Hepatocyte (in vitro differentiated cells): ENCODE measurements around the gene CABP4. TPM values are rescaled to one million over a fixed set of nuclear protein-coding genes. Genes with fewer than 3 reads are reported as not detected.
A peak's percentile ranks its signal among the peaks of the same experiment; 100 is the strongest.
"Not testable (repeated sequence)": the region's sequence is repeated elsewhere in the genome, so short reads cannot be mapped to it uniquely, and the experiment has no call there.

ENCODE experiments used
- DNase-seq: peaks from one replicate; pipeline ENCODE4 v3.0.0-alpha.2; 2016; ENCODE audit warnings: low spot score
- H2AFZ ChIP-seq: fragments of 200-600 bp; sonication (generic); 2 replicates; pipeline ENCODE4 v1.6.0; 2016; ENCODE audit warnings: antibody characterized with exemption, mild to moderate bottlenecking
- H3K27ac ChIP-seq: fragments of 200-600 bp; sonication (generic); 2 replicates; pipeline ENCODE4 v1.5.1; 2016; ENCODE audit warnings: mild to moderate bottlenecking
- H3K27me3 ChIP-seq: fragments of 200-600 bp; sonication (generic); 2 replicates; pipeline ENCODE4 v1.6.1; 2016
- H3K36me3 ChIP-seq: fragments of 200-600 bp; sonication (generic); replicated peaks from 2 replicates; pipeline ENCODE4 v1.5.1; 2016; ENCODE audit warnings: low read depth; ENCODE audit not compliant: insufficient read depth
- H3K4me1 ChIP-seq: fragments of 200-600 bp; sonication (generic); 2 replicates; pipeline ENCODE4 v1.5.1; 2016; ENCODE audit warnings: mild to moderate bottlenecking, moderate library complexity; ENCODE audit not compliant: insufficient read depth
- H3K4me2 ChIP-seq: fragments of 200-600 bp; sonication (generic); 2 replicates; pipeline ENCODE4 v1.6.0; 2016
- H3K4me3 ChIP-seq: fragments of 200-600 bp; sonication (generic); 2 replicates; pipeline ENCODE4 v1.5.1; 2016; ENCODE audit warnings: mild to moderate bottlenecking
- H3K79me2 ChIP-seq: fragments of 200-600 bp; sonication (generic); 2 replicates; pipeline ENCODE4 v1.6.0; 2017; ENCODE audit warnings: mild to moderate bottlenecking
- H3K9me2 ChIP-seq: fragments of 200-600 bp; sonication (generic); replicated peaks from 2 replicates; pipeline ENCODE4 v1.6.0; 2017; ENCODE audit warnings: mild to moderate bottlenecking; ENCODE audit not compliant: insufficient read depth
- H3K9me3 ChIP-seq: fragments of 200-600 bp; sonication (generic); 2 replicates; pipeline ENCODE4 v1.5.1; 2016; ENCODE audit warnings: low read depth, mild to moderate bottlenecking
- H4K20me1 ChIP-seq: fragments of 200-600 bp; sonication (generic); 2 replicates; pipeline ENCODE4 v1.6.0; 2016; ENCODE audit warnings: mild to moderate bottlenecking; ENCODE audit not compliant: insufficient read depth, poor library complexity, severe bottlenecking
- CTCF ChIP-seq: fragments of 200-600 bp; sonication (generic); IDR thresholded peaks from 2 replicates; pipeline ENCODE4 v1.5.1; 2016; ENCODE audit warnings: antibody characterized with exemption, mild to moderate bottlenecking; ENCODE audit not compliant: poor library complexity
- EZH2 ChIP-seq: fragments of 200-600 bp; sonication (generic); IDR thresholded peaks from 2 replicates; pipeline ENCODE4 v1.6.1; 2016; ENCODE audit warnings: antibody characterized with exemption, mild to moderate bottlenecking, borderline replicate concordance
- EZH2phosphoT487 ChIP-seq: fragments of 200-600 bp; sonication (generic); IDR thresholded peaks from one replicate; pipeline ENCODE4 v1.6.1; 2018; ENCODE audit warnings: antibody characterized with exemption, mild to moderate bottlenecking, low read depth, moderate library complexity; ENCODE audit not compliant: unreplicated experiment, severe bottlenecking
- WGBS: methylation state at CpG from one replicate; pipeline ENCODE4 v1.1.6; 2016; ENCODE audit warnings: low lambda C conversion rate; ENCODE audit errors: missing lambda C conversion rate; 5-methylcytosine and 5-hydroxymethylcytosine counted together
- polyA plus RNA-seq: library from polyadenylated mRNA; unstranded; fragments of >200 nt; fragmentation: Nextera tagmentation; extraction: Ambion mirVana; gene quantifications from 2 replicates; pipeline ENCODE4 v1.2.1, GENCODE V29; 2016
- total RNA-seq: library from RNA; depleted of rRNA; stranded (reverse); fragments of >200 nt; gene quantifications from 2 replicates; pipeline ENCODE4 v1.2.3, GENCODE V29; 2014

Gene CABP4
- total and polyA plus RNA-seq, 2 experiments from 2014 or later = not detected

DNA sequence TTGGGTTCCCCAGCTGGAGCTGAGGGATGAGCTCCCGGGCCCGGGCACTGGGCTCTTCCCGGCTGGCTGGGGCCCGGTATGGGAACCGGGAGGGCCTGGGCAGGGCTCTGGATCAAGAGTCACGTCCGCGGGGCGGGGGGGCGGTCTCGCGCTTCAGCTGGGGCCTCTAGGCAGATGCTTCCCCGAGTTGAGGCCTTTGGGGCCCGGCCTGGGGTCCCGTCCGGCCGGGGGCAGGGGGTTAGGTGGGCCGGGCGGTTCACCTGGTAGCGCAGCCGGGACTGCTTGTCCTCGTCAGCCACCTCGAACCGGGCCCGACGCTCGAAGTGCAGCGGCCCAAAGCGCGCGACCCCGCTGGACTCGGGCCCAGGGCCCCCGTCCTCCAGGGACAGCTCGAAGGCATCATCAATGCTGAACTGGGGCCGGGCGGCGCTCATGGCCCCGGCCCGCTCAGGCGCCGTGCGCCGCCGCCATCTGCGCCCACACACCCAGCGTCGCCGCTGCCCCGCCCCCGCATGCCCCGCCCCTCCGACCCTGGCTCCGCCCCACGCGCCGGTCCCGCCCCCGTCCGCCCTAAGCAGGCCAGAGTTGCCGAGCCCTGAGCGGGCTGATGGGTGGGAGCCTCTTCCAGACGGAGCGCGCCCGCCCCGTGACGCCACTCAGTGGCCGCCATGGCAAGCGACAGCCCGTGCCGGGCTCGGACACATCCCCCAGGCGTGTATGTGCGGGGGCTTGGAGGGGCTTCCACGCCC, 13.8 kb downstream of the CABP4 start, which contains the start of gene TMEM134:
TSS of gene TMEM134 (minus strand) at position 493 of the 749 bp plus-strand sequence. CDS start at position 434, 59 bp downstream.
- Histone ChIP-seq H3K79me2 (peaks cover 37% of the 10 kb centered on the region), H3K27ac (peak within 1 kb of the TSS; percentile 98), H3K4me2 (peak within 1 kb of the TSS; percentile 98), H3K4me1 (peaks cover 8% of the 10 kb centered on the region), H3K9me2 (no peaks in the 10 kb centered on the region), H2AFZ (peak within 1 kb of the TSS; percentile 97), H3K36me3 (no peaks in the 10 kb centered on the region), H3K4me3 (peak within 1 kb of the TSS; percentile 93), H3K27me3 (no peaks in the 10 kb centered on the region), H3K9me3 (no peaks in the 10 kb centered on the region), H4K20me1 (no peaks in the 10 kb centered on the region)
- no peak for TF ChIP-seq EZH2
- TF ChIP-seq EZH2phosphoT487 = no peak
- TF ChIP-seq CTCF = peak; percentile 50
- WGBS = 2% methylated on average over 45 of the region's 76 CpGs
- DNase-seq = peak; percentile 97

DNA sequence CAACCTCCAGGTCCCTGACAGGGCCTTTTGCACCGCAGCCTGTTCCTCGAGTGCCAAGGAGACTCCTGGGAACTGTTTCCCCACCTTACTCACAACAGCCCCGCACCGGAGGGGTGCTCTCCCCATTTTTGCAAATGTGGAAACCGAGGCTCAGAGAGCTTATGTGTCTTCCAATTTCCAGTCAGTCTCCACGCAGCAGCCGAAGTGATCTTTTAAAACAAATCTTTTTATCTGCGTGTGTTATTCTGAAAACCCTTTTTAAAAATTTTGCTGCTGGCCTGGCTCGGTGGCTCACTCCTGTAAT, 14.3 kb downstream of the CABP4 start:
- H4K20me1 ChIP-seq = no peaks in the 10 kb centered on the region
- H3K27ac ChIP-seq = peak overlapping the region; percentile 89
- WGBS = 39% methylated on average over 9 of the region's 9 CpGs
- no peaks in the 10 kb centered on the region for H3K27me3 ChIP-seq
- peak overlapping the region; percentile 62 for H3K4me3 ChIP-seq
- no peaks in the 10 kb centered on the region for H3K9me2 ChIP-seq
- peak overlapping the region; percentile 97 for H2AFZ ChIP-seq
- peaks cover 37% of the 10 kb centered on the region for H3K79me2 ChIP-seq
- no peaks in the 10 kb centered on the region for H3K36me3 ChIP-seq
- no peak for DNase-seq
- peak overlapping the region; percentile 93 for H3K4me2 ChIP-seq
- no peaks in the 10 kb centered on the region for H3K9me3 ChIP-seq
- TF ChIP-seq EZH2phosphoT487 (no peak), EZH2 (no peak), CTCF (no peak)
- peaks cover 4% of the 10 kb centered on the region for H3K4me1 ChIP-seq

DNA sequence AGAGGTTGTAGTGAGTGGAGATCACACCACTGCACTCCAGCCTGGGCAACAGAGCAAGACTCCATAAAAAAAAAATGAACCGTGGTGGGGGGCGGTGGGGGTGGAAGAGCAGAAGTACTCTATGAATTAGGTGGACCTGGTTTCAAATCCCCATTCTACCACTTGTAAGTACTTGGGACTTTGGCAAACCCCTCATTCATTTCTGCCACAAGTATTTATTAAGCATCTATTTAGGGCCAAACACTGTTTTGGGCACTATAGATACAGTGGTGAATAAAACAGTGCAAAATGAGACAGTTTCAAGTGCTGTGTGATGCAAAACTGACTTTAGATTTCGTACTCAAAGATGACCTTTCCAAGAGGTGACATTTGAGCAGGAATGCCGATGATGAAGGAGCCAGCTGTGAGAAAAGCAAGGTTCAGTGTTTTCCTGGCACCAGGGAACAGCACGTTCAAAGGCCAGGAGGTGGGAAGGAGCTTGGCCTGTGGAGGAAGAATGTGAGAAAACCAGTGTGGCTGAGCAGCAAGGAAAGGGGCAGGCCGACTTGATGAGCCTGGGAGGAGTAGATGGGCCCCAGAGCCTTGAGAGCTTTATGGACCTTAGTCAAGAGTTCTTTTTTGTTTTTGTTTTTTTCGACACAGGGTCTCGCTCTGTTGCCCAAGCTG, 15.3 kb downstream of the CABP4 start:
- no peaks in the 10 kb centered on the region for H3K9me2 ChIP-seq
- no peak overlapping the region for H3K4me3 ChIP-seq
- no peaks in the 10 kb centered on the region for H4K20me1 ChIP-seq
- H3K79me2 ChIP-seq = peaks cover 31% of the 10 kb centered on the region
- no peaks in the 10 kb centered on the region for H3K9me3 ChIP-seq
- no peaks in the 10 kb centered on the region for H3K36me3 ChIP-seq
- no peak for TF ChIP-seq EZH2
- WGBS = 87% methylated on average over 8 of the region's 8 CpGs
- peaks cover 4% of the 10 kb centered on the region for H3K4me1 ChIP-seq
- no peak for DNase-seq
- no peak overlapping the region for H3K4me2 ChIP-seq
- no peak overlapping the region for H3K27ac ChIP-seq
- no peaks in the 10 kb centered on the region for H3K27me3 ChIP-seq
- H2AFZ ChIP-seq = no peak overlapping the region

DNA sequence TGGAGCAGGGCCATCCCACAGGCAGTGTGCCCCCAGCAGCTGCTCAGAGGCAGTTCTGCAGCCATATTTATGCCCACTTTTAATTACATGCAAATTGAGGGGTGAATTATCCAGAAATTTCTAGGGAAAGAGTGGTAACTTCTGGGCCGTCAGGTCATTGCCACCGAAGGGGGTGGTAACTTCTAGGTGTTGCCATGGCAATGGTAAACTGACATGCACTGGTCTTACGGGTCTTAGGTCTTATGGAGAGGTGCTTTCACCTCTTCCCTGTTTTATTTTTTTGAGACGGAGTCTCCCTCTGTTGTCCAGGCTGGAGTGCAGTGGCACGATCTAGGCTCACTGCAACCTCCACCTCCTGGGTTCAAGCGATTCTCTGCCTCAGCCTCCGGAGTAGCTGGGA, 17.7 kb downstream of the CABP4 start:
- Histone ChIP-seq H4K20me1 (no peaks in the 10 kb centered on the region), H3K4me3 (no peak overlapping the region), H3K36me3 (no peaks in the 10 kb centered on the region), H3K27ac (no peak overlapping the region), H3K9me3 (no peaks in the 10 kb centered on the region), H3K4me1 (peaks cover 2% of the 10 kb centered on the region), H3K4me2 (no peak overlapping the region), H3K9me2 (no peaks in the 10 kb centered on the region), H3K79me2 (peaks cover 9% of the 10 kb centered on the region), H2AFZ (no peak overlapping the region), H3K27me3 (no peaks in the 10 kb centered on the region)
- TF ChIP-seq EZH2 (no peak), EZH2phosphoT487 (no peak), CTCF (no peak)
- DNase-seq = no peak
- 81% methylated on average over 7 of the region's 7 CpGs for WGBS

GRCh38 chr11:67476692-67477091, 21.5 kb downstream of the CABP4 start:
- not testable (repeated sequence) for H3K4me1 ChIP-seq, H3K9me2 ChIP-seq, H3K4me3 ChIP-seq, H3K79me2 ChIP-seq, H3K9me3 ChIP-seq, H3K4me2 ChIP-seq, DNase-seq, H3K27me3 ChIP-seq, H4K20me1 ChIP-seq, H3K27ac ChIP-seq, H2AFZ ChIP-seq, H3K36me3 ChIP-seq
- 87% methylated on average over 10 of the region's 10 CpGs for WGBS
